Body of pancreas (tissue), 4 donors: ENCODE results near the gene RNF7. TPM values are rescaled to one million over a fixed set of nuclear protein-coding genes. Genes with fewer than 3 reads are reported as not detected.

Source experiments
- ATAC-seq: fragments of 150-250 bp; one replicate; pipeline ENCODE4 v1.9.1; 2016
- DNase-seq, 4 donors: peaks; one replicate each; pipeline ENCODE4 v3.0.0-alpha.2; 2019
- H3K27ac ChIP-seq, 4 donors: fragments of 200-600 bp; sonication (generic); 1 replicate in 3 of 4; 2 replicates in 1 of 4; pipeline versions ENCODE4 v1.5.1 to v1.6.1; 2016 to 2019; ENCODE audit warnings: mild to moderate bottlenecking in 1 of 4, mixed read lengths in 1 of 4, moderate library complexity in 1 of 4
- H3K27me3 ChIP-seq, 2 donors: fragments of 200-600 bp; sonication (generic); one replicate each; pipeline ENCODE4 v1.6.0; 2016; ENCODE audit warnings: mild to moderate bottlenecking in 1 of 2
- H3K36me3 ChIP-seq, 2 donors: fragments of 200-600 bp; sonication (generic); replicated peaks in 1 of 2; 2 replicates each; pipeline ENCODE4 v1.5.1; 2016; ENCODE audit warnings: low read depth in 2 of 2; ENCODE audit not compliant: insufficient read depth in 1 of 2
- H3K4me1 ChIP-seq: fragments of 200-600 bp; sonication (generic); one replicate; pipeline ENCODE4 v1.6.0; 2016
- H3K4me3 ChIP-seq, 2 donors: fragments of 200-600 bp; sonication (generic); 1 replicate in 1 of 2; 2 replicates in 1 of 2; pipeline ENCODE4 v1.5.1; 2016 to 2019
- H3K9me3 ChIP-seq, 3 donors: fragments of 200-600 bp; sonication (generic); 1 replicate in 2 of 3; 2 replicates in 1 of 3; pipeline ENCODE4 v1.5.1; 2016
- POLR2A ChIP-seq, 3 donors: fragments of 450-650 bp; IDR thresholded peaks; one replicate each; pipeline ENCODE4 v1.6.1; 2016; ENCODE audit warnings: antibody characterized with exemption in 3 of 3, mild to moderate bottlenecking in 2 of 3
- WGBS, 2 donors: methylation state at CpG; one replicate each; pipeline ENCODE4 v1.1.5; 2017; 5-methylcytosine and 5-hydroxymethylcytosine counted together
- intact Hi-C: fragments of 100-400 bp; cut with DNase I; formaldehyde crosslinking; loops from one replicate; pipeline ENCODE4 v1.15.1; 2023
- total RNA-seq, 2 donors: library from RNA; depleted of rRNA; stranded (reverse); fragments of >200 nt; gene quantifications; one replicate each; pipeline ENCODE4 v1.1.0, GENCODE V29; 2016
- TF ChIP-seq, protein P1 (sequence below), 7 experiments: fragments of 450-650 bp in 4 of 7; fragments of 200-600 bp in 3 of 7; sonication (generic) in 3 of 7; IDR thresholded peaks; one replicate each; pipeline ENCODE4 v1.5.1; 2016 to 2019; ENCODE audit warnings: antibody characterized with exemption in 7 of 7

The RNF7 gene
- total RNA-seq, 2 donors from 2014 or later: 12.5 to 61.2 TPM

DNA sequence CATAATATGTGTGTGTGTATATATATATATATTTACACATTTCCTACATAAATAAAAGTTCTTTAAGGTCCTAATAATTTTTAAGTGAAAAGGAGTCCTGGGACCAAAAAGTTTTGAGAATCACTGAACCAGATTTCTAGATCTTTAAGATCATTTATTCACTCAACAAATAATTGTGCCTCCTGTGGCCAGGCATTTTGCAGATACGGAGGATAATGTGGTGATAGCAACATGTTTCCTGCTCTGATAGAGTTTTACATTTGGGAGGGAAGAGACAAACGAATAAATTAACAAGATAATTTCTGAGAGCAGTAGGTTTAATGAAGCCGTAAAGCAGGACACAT is 448 bp upstream of the RNF7 start:
- H3K36me3 ChIP-seq: no peaks in the 10 kb centered on the region
- DNase-seq (no peak), ATAC-seq (no peak)
- H3K4me1 ChIP-seq: peaks cover 23% of the 10 kb centered on the region
- no peak overlapping the region for H3K4me3 ChIP-seq
- peak overlapping the region; percentile 46 to 96 (median 72) for H3K27ac ChIP-seq
- intact Hi-C loops: no loop called here
- no peaks in the 10 kb centered on the region for H3K27me3 ChIP-seq
- WGBS, 2 donors: 0 to 1% methylated on average over 3 of the region's 3 CpGs
- TF ChIP-seq, protein P1, sequence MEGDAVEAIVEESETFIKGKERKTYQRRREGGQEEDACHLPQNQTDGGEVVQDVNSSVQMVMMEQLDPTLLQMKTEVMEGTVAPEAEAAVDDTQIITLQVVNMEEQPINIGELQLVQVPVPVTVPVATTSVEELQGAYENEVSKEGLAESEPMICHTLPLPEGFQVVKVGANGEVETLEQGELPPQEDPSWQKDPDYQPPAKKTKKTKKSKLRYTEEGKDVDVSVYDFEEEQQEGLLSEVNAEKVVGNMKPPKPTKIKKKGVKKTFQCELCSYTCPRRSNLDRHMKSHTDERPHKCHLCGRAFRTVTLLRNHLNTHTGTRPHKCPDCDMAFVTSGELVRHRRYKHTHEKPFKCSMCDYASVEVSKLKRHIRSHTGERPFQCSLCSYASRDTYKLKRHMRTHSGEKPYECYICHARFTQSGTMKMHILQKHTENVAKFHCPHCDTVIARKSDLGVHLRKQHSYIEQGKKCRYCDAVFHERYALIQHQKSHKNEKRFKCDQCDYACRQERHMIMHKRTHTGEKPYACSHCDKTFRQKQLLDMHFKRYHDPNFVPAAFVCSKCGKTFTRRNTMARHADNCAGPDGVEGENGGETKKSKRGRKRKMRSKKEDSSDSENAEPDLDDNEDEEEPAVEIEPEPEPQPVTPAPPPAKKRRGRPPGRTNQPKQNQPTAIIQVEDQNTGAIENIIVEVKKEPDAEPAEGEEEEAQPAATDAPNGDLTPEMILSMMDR (IDR thresholded peaks at IDR 0.05): no peak
- no peak for TF ChIP-seq POLR2A (IDR thresholded peaks at IDR 0.05)
- no peaks in the 10 kb centered on the region for H3K9me3 ChIP-seq

- 0 to 1% methylated on average over 10 to 11 of the region's 11 CpGs for WGBS, 2 donors
- intact Hi-C loops: no loop called here
- Histone ChIP-seq H3K9me3 (no peaks in the 10 kb centered on the region), H3K4me3 (peak overlapping the region; percentile 69 to 99), H3K4me1 (peaks cover 27% of the 10 kb centered on the region), H3K27ac (peak overlapping the region; percentile 81 to 96 (median 88)), H3K27me3 (no peaks in the 10 kb centered on the region), H3K36me3 (no peaks in the 10 kb centered on the region)
- TF ChIP-seq POLR2A (IDR thresholded peaks at IDR 0.05): no peak
- TF ChIP-seq, protein P1 (IDR thresholded peaks at IDR 0.05): no peak
- ATAC-seq (no peak), DNase-seq (peak in 2 of 4 donors; percentile 8 to 9)
Observed at GRCh38 chr3:141738891-141739363, 829 bp downstream of the RNF7 start.

GRCh38 chr3:141739731-141740130 is 1.6 kb downstream of the RNF7 start:
- ATAC-seq: no peak

GRCh38 chr3:141740349-141740748 is 2.3 kb downstream of the RNF7 start:
- H3K36me3 ChIP-seq: peaks cover 0 to 9% of the 10 kb centered on the region in 2 donors
- H3K4me1 ChIP-seq: peaks cover 27% of the 10 kb centered on the region
- H3K27ac ChIP-seq: no peak overlapping the region
- no peaks in the 10 kb centered on the region for H3K9me3 ChIP-seq
- H3K27me3 ChIP-seq: no peaks in the 10 kb centered on the region
- intact Hi-C loops: no loop called here
- ATAC-seq: no peak
- no peak for TF ChIP-seq POLR2A (IDR thresholded peaks at IDR 0.05)
- TF ChIP-seq, protein P1 (IDR thresholded peaks at IDR 0.05): no peak
- no peak for DNase-seq
- no peak overlapping the region for H3K4me3 ChIP-seq

More at GRCh38 chr3:141739731-141740130, 1.6 kb downstream of the RNF7 start:
- H3K27ac ChIP-seq: peak overlapping the region in 1 of 4 donors; percentile 96
- intact Hi-C loops: no loop called here
- H3K4me1 ChIP-seq: peaks cover 27% of the 10 kb centered on the region
- 73 to 96% methylated on average over 2 of the region's 2 CpGs for WGBS, 2 donors
- no peaks in the 10 kb centered on the region for H3K27me3 ChIP-seq
- TF ChIP-seq POLR2A (IDR thresholded peaks at IDR 0.05): no peak
- TF ChIP-seq, protein P1 (IDR thresholded peaks at IDR 0.05): no peak
- peaks cover 0 to 3% of the 10 kb centered on the region in 2 donors for H3K36me3 ChIP-seq
- DNase-seq: no peak
- no peaks in the 10 kb centered on the region for H3K9me3 ChIP-seq
- no peak overlapping the region for H3K4me3 ChIP-seq

GRCh38 chr3:141743305-141743704 is 5.2 kb downstream of the RNF7 start:
- H3K36me3 ChIP-seq: peaks cover 0 to 16% of the 10 kb centered on the region in 2 donors
- WGBS, 2 donors: 13 to 15% methylated on average over 1 of the region's 1 CpG
- H3K9me3 ChIP-seq: no peaks in the 10 kb centered on the region
- H3K4me1 ChIP-seq: peaks cover 27% of the 10 kb centered on the region
- TF ChIP-seq POLR2A (IDR thresholded peaks at IDR 0.05): no peak
- TF ChIP-seq, protein P1 (IDR thresholded peaks at IDR 0.05): no peak
- intact Hi-C loops: no loop called here
- no peak for ATAC-seq
- no peak for DNase-seq
- no peak overlapping the region for H3K27ac ChIP-seq
- no peak overlapping the region for H3K4me3 ChIP-seq
- H3K27me3 ChIP-seq: no peaks in the 10 kb centered on the region
